A549 (cell line): ENCODE data around the gene PLCB4. TPM values are rescaled to one million over a fixed set of nuclear protein-coding genes. Genes with fewer than 3 reads are reported as not detected.

ENCODE experiments used
- ATAC-seq, 2 experiments: fragments of 200-7000 bp in 1 of 2; fragments of >200 bp in 1 of 2; cut with Nextera tagmentation in 1 of 2; cut with Tn5 transposase in 1 of 2; 3 replicates each; pipeline versions ENCODE4 v1.8.0 to v1.9.1; 2018 to 2020; ENCODE audit warnings: mild to moderate bottlenecking in 1 of 2, moderate library complexity in 1 of 2
- CTCF ChIA-PET: fragments of 300-600 bp; sonication (Branson Sonifier 250); formaldehyde crosslinking; extraction: SDS; loops from one replicate; lab custom pipeline; 2021; ENCODE audit warnings: antibody characterized with exemption, inconsistent platforms; lab: Yijun Ruan, JAX
- POLR2A ChIA-PET: fragments of 350-600 bp; formaldehyde crosslinking; extraction: SDS; loops from one replicate; lab custom pipeline; 2021; ENCODE audit warnings: antibody characterized with exemption, inconsistent platforms; lab: Yijun Ruan, JAX
- DNase-seq, 2 experiments: peaks; one replicate each; pipeline versions ENCODE4 v3.0.0 to v3.0.0-alpha.2; 2011 to 2016; ENCODE audit warnings: low read depth in 1 of 2, low spot score in 1 of 2
- FAIRE-seq: peaks from 2 replicates; lab custom pipeline; 2011; peaks lifted over from hg19 to GRCh38; lab: Jason Lieb, UNC
- H3K27ac ChIP-seq, 2 experiments: fragments of >200 bp; sonication (Bioruptor Twin); formaldehyde crosslinking; 3 replicates each; pipeline ENCODE4 v1.5.1; 2016 to 2017
- H3K4me1 ChIP-seq: fragments of >200 bp; sonication (Bioruptor Twin); formaldehyde crosslinking; 3 replicates; pipeline ENCODE4 v1.6.1; 2016
- H3K4me2 ChIP-seq: fragments of >200 bp; sonication (Bioruptor Twin); formaldehyde crosslinking; 3 replicates; pipeline ENCODE4 v1.6.1; 2016
- H3K4me3 ChIP-seq: fragments of >200 bp; sonication (Bioruptor Twin); formaldehyde crosslinking; 3 replicates; pipeline ENCODE4 v1.5.1; 2016
- H3K9me3 ChIP-seq: fragments of >200 bp; sonication (Bioruptor Twin); formaldehyde crosslinking; 3 replicates; pipeline ENCODE4 v1.6.1; 2016
- CHD2 ChIP-seq: fragments of 150-350 bp; IDR thresholded peaks from 2 replicates; pipeline ENCODE4 v1.6.1; 2014; ENCODE audit warnings: low read length; ENCODE audit not compliant: partially characterized antibody
- CHD4 ChIP-seq: fragments of 200-600 bp; sonication (generic); IDR thresholded peaks from 2 replicates; pipeline ENCODE4 v1.6.1; 2016; ENCODE audit warnings: antibody characterized with exemption, mild to moderate bottlenecking, borderline replicate concordance
- EHMT2 ChIP-seq: fragments of 200-600 bp; sonication (generic); IDR thresholded peaks from 2 replicates; pipeline ENCODE4 v1.6.1; 2016; ENCODE audit warnings: antibody characterized with exemption, low read depth, mild to moderate bottlenecking, moderate library complexity
- ESRRA ChIP-seq: fragments of 150-350 bp; IDR thresholded peaks from 2 replicates; pipeline ENCODE4 v1.6.1; 2014; ENCODE audit warnings: mild to moderate bottlenecking, low read length, borderline replicate concordance
- HOXA7 ChIP-seq: fragments of 250-450 bp; sonication (Bioruptor Pico); IDR thresholded peaks from 2 replicates; pipeline ENCODE4 v1.5.0; 2020; ENCODE audit warnings: mild to moderate bottlenecking, moderate library complexity
- KDM5A ChIP-seq: fragments of 200-600 bp; sonication (generic); IDR thresholded peaks from 2 replicates; pipeline ENCODE4 v1.6.1; 2016; ENCODE audit warnings: antibody characterized with exemption, mild to moderate bottlenecking
- MAFK ChIP-seq: fragments of 450-650 bp; IDR thresholded peaks from 2 replicates; pipeline ENCODE4 v1.6.1; 2014; ENCODE audit not compliant: partially characterized antibody
- MAZ ChIP-seq: fragments of 150-350 bp; IDR thresholded peaks from 2 replicates; pipeline ENCODE4 v1.6.1; 2014; ENCODE audit warnings: antibody characterized with exemption, low read depth, low read length, borderline replicate concordance
- NPAS2 ChIP-seq: fragments of 250-450 bp; sonication (Bioruptor Pico); IDR thresholded peaks from 2 replicates; pipeline ENCODE4 v1.8.0; 2022; ENCODE audit warnings: mild to moderate bottlenecking, moderate library complexity, borderline replicate concordance
- POLR2A ChIP-seq: IDR thresholded peaks from 2 replicates; pipeline ENCODE4 v1.6.1; 2012; ENCODE audit warnings: mild to moderate bottlenecking, low read length
- RARB ChIP-seq: fragments of 250-450 bp; sonication (Bioruptor Pico); IDR thresholded peaks from 2 replicates; pipeline ENCODE4 v1.8.0; 2021; ENCODE audit warnings: mild to moderate bottlenecking, moderate library complexity
- RCOR1 ChIP-seq: fragments of 150-350 bp; IDR thresholded peaks from 2 replicates; pipeline ENCODE4 v1.6.1; 2014; ENCODE audit warnings: antibody characterized with exemption, low read length, low read depth
- RFX5 ChIP-seq: fragments of 450-650 bp; IDR thresholded peaks from 2 replicates; pipeline ENCODE4 v1.7.1; 2014; ENCODE audit warnings: antibody characterized with exemption, mild to moderate bottlenecking, moderate library complexity
- SREBF2 ChIP-seq: fragments of 450-650 bp; IDR thresholded peaks from 2 replicates; pipeline ENCODE4 v1.6.1; 2014; ENCODE audit warnings: mild to moderate bottlenecking, moderate library complexity
- ZC3H11A ChIP-seq: fragments of 450-650 bp; IDR thresholded peaks from 2 replicates; pipeline ENCODE4 v1.6.1; 2014; ENCODE audit warnings: antibody characterized with exemption, mild to moderate bottlenecking
- ZNF302 ChIP-seq: fragments of 250-450 bp; sonication (Bioruptor Pico); IDR thresholded peaks from 2 replicates; pipeline ENCODE4 v1.9.0; 2021; ENCODE audit warnings: inconsistent platforms, mild to moderate bottlenecking, moderate library complexity
- ZSCAN20 ChIP-seq: fragments of 250-450 bp; sonication (Bioruptor Pico); IDR thresholded peaks from 2 replicates; pipeline ENCODE4 v1.8.0; 2022; ENCODE audit warnings: mild to moderate bottlenecking, moderate library complexity
- WGBS: methylation state at CpG from one replicate; pipeline ENCODE4 v1.1.6; 2017; ENCODE audit errors: missing lambda C conversion rate; 5-methylcytosine and 5-hydroxymethylcytosine counted together
- polyA plus RNA-seq, 4 experiments: library from polyadenylated mRNA; depleted of rRNA in 3 of 4; stranded (reverse); fragments of >200 nt; fragmentation: RNase III in 1 of 4; extraction: RNeasy Plus Mini Kit Qiagen cat#74134 plus additional on column Dnase treatment in 1 of 4; gene quantifications; 2 replicates in 3 of 4; 3 replicates in 1 of 4; pipeline ENCODE4 v1.2.3, GENCODE V29; 2011 to 2017
- TF ChIP-seq, protein P1 (sequence below): fragments of >200 bp; sonication (Bioruptor Twin); formaldehyde crosslinking; IDR thresholded peaks from 3 replicates; pipeline ENCODE4 v1.6.1; 2016
- TF ChIP-seq, protein P2 (sequence below): fragments of 450-650 bp; IDR thresholded peaks from 2 replicates; pipeline ENCODE4 v1.6.1; 2014; ENCODE audit warnings: antibody characterized with exemption
- TF ChIP-seq, protein P3 (sequence below): fragments of 250-450 bp; sonication (Bioruptor Pico); IDR thresholded peaks from 2 replicates; pipeline ENCODE4 v1.5.0; 2021; ENCODE audit warnings: mild to moderate bottlenecking, moderate library complexity, borderline replicate concordance

The PLCB4 gene
- polyA plus RNA-seq, 2 of the 4 experiments (the other 2 are of a cell fraction), result 17.1 to 32.1 TPM

DNA sequence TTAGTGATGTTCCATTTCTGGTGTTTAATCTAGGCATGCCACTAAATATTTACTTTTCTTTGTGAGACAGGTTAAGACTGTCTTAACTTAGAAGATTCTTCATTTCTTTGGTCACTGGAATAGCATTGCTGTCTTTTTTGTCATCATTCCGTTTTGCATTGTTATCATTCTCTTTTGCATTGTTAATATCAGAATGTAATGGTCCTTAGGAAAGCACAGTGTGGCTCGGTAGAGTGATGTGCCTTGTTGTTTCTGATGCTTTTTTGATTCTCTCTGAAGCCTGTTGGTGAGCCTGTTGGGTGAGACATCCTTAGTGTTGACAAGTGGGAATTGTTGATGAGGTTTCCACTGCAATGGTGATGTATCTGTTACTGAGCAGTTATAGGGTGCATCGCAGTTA lies 23.2 kb downstream of the PLCB4 start:
- H3K4me1 ChIP-seq, result peaks cover 51% of the 10 kb centered on the region
- peak overlapping the region; percentile 23 for H3K4me2 ChIP-seq
- H3K27ac ChIP-seq, result no peak overlapping the region
- ChIA-PET POLR2A (no interaction called here), CTCF (interaction anchor here (0.6 to 2.0 kb wide), 5 partner anchors 9 to 268 kb away, joined by 3 to 4 read pairs (median 3); no protein-coding TSS in a partner anchor)
- H3K4me3 ChIP-seq, result no peak overlapping the region
- DNase-seq, result no peak
- no peaks in the 10 kb centered on the region for H3K9me3 ChIP-seq
- ATAC-seq, result peak; percentile 23 to 42; a peak in 4 of 6 replicates
- 46% methylated on average over 3 of the region's 3 CpGs for WGBS
- peak; percentile 82 for FAIRE-seq
- no peak for TF ChIP-seq NPAS2 (CRISPR knock-in tag)
- no peak for TF ChIP-seq EHMT2
- no peak for TF ChIP-seq HOXA7 (CRISPR knock-in tag)
- TF ChIP-seq ZSCAN20 (CRISPR knock-in tag), result no peak
- no peak for TF ChIP-seq ESRRA
- TF ChIP-seq MAFK, result no peak
- TF ChIP-seq CHD2, result no peak
- TF ChIP-seq ZNF302 (CRISPR knock-in tag), result no peak
- TF ChIP-seq, protein P1, sequence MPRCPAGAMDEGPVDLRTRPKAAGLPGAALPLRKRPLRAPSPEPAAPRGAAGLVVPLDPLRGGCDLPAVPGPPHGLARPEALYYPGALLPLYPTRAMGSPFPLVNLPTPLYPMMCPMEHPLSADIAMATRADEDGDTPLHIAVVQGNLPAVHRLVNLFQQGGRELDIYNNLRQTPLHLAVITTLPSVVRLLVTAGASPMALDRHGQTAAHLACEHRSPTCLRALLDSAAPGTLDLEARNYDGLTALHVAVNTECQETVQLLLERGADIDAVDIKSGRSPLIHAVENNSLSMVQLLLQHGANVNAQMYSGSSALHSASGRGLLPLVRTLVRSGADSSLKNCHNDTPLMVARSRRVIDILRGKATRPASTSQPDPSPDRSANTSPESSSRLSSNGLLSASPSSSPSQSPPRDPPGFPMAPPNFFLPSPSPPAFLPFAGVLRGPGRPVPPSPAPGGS, result no peak

DNA sequence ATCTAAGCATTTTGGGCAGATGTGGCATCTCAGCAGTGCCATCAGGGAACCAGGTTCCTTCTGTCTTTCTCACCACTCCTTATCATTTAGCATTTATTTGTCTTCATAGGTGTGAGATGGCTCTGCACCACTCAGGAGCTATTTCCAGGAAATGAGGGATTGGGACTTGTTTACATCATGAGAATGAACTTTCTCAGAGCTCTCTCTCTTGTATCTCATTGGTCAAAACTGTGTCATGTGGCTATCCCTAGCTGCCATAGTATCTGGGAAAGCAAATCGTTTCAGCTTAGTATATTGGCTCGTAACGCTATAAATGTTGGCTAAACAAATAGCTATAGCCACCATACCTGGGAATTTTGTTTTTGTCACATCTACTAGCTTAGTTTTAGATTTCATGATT lies 23.8 kb downstream of the PLCB4 start:
- Histone ChIP-seq H3K27ac (no peak overlapping the region), H3K4me3 (no peak overlapping the region), H3K4me2 (peak overlapping the region; percentile 23), H3K9me3 (no peaks in the 10 kb centered on the region), H3K4me1 (peaks cover 48% of the 10 kb centered on the region)
- ChIA-PET CTCF (interaction anchor here (0.7 to 2.0 kb wide), 6 partner anchors 12 to 267 kb away, joined by 3 to 7 read pairs (median 4); no protein-coding TSS in a partner anchor), POLR2A (no interaction called here)
- WGBS, result 66% methylated on average over 3 of the region's 3 CpGs
- FAIRE-seq (peak; percentile 86), ATAC-seq (peak in 1 of 2 experiments; percentile 34; a peak in 3 of 6 replicates), DNase-seq (no peak)
- TF ChIP-seq CHD4 (no peak), RFX5 (no peak), SREBF2 (no peak), KDM5A (no peak), RCOR1 (no peak), POLR2A (no peak), RARB (CRISPR knock-in tag) (no peak), ZC3H11A (no peak), MAZ (no peak)
- TF ChIP-seq, protein P2, sequence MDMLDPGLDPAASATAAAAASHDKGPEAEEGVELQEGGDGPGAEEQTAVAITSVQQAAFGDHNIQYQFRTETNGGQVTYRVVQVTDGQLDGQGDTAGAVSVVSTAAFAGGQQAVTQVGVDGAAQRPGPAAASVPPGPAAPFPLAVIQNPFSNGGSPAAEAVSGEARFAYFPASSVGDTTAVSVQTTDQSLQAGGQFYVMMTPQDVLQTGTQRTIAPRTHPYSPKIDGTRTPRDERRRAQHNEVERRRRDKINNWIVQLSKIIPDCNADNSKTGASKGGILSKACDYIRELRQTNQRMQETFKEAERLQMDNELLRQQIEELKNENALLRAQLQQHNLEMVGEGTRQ, result no peak
- TF ChIP-seq, protein P3, sequence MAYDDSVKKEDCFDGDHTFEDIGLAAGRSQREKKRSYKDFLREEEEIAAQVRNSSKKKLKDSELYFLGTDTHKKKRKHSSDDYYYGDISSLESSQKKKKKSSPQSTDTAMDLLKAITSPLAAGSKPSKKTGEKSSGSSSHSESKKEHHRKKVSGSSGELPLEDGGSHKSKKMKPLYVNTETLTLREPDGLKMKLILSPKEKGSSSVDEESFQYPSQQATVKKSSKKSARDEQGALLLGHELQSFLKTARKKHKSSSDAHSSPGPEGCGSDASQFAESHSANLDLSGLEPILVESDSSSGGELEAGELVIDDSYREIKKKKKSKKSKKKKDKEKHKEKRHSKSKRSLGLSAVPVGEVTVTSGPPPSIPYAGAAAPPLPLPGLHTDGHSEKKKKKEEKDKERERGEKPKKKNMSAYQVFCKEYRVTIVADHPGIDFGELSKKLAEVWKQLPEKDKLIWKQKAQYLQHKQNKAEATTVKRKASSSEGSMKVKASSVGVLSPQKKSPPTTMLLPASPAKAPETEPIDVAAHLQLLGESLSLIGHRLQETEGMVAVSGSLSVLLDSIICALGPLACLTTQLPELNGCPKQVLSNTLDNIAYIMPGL (CRISPR knock-in tag), result no peak
